Dedifferentiated amniotic fluid mesenchymal stem cell (primary cell): ENCODE results near the gene LRTM2.

Experiments used
- DNase-seq: peaks from one replicate; pipeline ENCODE4 v3.0.0-alpha.2; 2016; ENCODE audit errors: extremely low spot score

LRTM2 gene

GRCh38 chr12:1842183-1842904, 22.0 kb downstream of the LRTM2 start:
- no peak for DNase-seq

- no peak for DNase-seq
These were observed 22.7 kb downstream of the LRTM2 start for GRCh38 chr12:1842905-1843640.

- DNase-seq = no peak
These were observed 23.3 kb downstream of the LRTM2 start for GRCh38 chr12:1843641-1844005.

- DNase-seq = no peak
These were observed 23.9 kb downstream of the LRTM2 start for GRCh38 chr12:1844223-1844622.

- DNase-seq = no peak
These were observed 24.5 kb downstream of the LRTM2 start for GRCh38 chr12:1844661-1845409.

GRCh38 chr12:1845427-1845826, 25.1 kb downstream of the LRTM2 start:
- DNase-seq = no peak

- no peak for DNase-seq
These were observed 25.5 kb downstream of the LRTM2 start for GRCh38 chr12:1845886-1846285.

- no peak for DNase-seq
These were observed 26.3 kb downstream of the LRTM2 start for GRCh38 chr12:1846421-1847405.

- no peak for DNase-seq
These were observed 27.0 kb downstream of the LRTM2 start for GRCh38 chr12:1847411-1847810.

GRCh38 chr12:1848146-1848545, 27.8 kb downstream of the LRTM2 start:
- no peak for DNase-seq

- DNase-seq = no peak
These were observed 28.4 kb downstream of the LRTM2 start for GRCh38 chr12:1848745-1849144.

GRCh38 chr12:1851151-1851701, 30.9 kb downstream of the LRTM2 start:
- peak; percentile 54 for DNase-seq

GRCh38 chr12:1852076-1852475, 31.7 kb downstream of the LRTM2 start:
- DNase-seq = no peak

- no peak for DNase-seq
These were observed 33.4 kb downstream of the LRTM2 start for GRCh38 chr12:1853716-1854115.

GRCh38 chr12:1855241-1855640, 34.9 kb downstream of the LRTM2 start:
- DNase-seq = no peak

GRCh38 chr12:1857086-1857485, 36.7 kb downstream of the LRTM2 start:
- no peak for DNase-seq

GRCh38 chr12:1857821-1858220, 37.5 kb downstream of the LRTM2 start:
- DNase-seq = no peak

- DNase-seq = no peak
These were observed 38.1 kb downstream of the LRTM2 start for GRCh38 chr12:1858456-1858855.

- no peak for DNase-seq
These were observed 39.3 kb downstream of the LRTM2 start for GRCh38 chr12:1859643-1860042.

- DNase-seq = no peak
These were observed 42.6 kb downstream of the LRTM2 start for GRCh38 chr12:1862973-1863372.

GRCh38 chr12:1863823-1864222, 43.5 kb downstream of the LRTM2 start:
- DNase-seq = no peak
